HG03196 (cell line): ENCODE data around the gene OR10A3.
A peak's percentile ranks its signal among the peaks of the same experiment; 100 is the strongest.

Experiments used
- ATAC-seq: cut with Tn5 transposase; IDR thresholded peaks from one replicate; pipeline ENCODE4 v1.9.1; 2021; ENCODE audit not compliant: unreplicated experiment

Gene OR10A3

DNA sequence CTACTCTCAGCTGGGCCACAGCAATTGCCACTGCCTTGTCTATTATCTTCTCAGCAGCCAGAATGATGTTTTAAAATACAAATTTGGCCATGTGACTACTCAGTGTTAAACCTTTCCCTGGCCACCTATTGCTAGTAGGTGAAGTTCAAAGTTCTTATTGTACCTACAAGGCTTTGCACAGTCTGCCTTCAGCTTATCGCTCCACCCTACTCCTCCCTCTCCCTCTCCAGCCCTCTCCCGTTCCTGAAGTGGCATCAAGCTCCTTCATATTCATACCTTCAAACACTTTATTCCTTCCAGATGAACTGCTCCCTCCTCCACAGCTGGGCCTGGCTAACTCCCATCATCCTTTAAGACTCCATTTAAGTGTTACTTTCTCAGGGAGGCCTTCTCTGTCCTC is 47.7 kb downstream of the OR10A3 start:
- no peak for ATAC-seq

- peak; percentile 53 for ATAC-seq
Measured at GRCh38 chr11:7892840-7893254, 48.7 kb downstream of the OR10A3 start.

GRCh38 chr11:7892059-7892699 is 49.3 kb downstream of the OR10A3 start:
- ATAC-seq = peak; percentile 40

DNA sequence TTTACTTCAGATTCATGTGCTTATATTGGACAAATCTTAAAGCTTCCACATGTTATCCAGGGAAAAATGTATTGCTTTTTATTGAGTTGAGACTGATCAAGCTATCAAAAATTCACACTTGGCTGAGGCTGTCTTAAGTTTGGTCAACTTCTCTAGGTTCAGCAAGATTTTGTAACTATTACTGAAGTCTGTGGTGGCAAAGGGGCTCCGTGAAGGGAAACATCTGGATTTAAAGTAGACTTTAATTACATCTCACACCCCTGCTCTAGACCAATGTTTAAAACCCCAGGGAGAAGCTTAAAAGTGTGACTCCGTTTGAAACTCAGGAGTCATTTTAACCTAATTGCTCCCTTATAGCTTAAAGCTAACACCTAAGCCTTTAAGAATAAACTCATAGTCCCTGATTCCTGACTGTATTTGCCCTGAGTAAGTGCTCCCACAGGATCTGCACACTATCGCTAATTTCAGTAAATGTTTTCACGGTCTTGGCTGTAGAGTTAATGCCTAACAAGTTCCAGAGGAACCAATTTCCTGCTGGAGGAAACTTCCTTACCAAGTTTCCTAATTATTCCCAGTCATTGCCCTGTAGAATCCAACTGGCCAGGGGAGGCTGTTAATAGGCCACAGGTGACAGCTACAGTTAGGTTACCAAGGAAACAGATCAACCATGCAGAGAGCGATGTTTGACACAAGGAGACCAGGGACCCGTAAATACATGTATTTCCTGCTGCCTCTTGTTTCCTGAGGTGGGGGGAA is 50.9 kb downstream of the OR10A3 start:
- ATAC-seq = no peak

DNA sequence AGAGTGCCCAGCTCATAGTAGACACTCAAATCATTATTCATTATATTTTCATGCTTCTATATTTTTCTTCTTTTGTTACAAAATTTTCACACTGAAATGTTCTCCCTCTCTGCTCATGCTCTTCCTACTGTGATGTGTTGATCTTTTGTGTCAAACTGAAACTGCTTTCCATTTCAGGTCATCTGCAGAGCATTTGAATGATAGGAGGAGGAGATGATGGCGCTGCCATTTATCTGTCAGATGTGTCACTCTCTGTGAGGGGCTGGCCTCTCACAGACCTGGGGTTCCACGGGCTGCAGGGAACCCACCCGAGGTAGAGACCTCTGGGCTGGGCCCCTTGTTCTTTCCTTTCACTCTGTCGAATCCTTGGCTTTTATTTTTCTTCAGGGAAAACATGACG is 51.5 kb downstream of the OR10A3 start:
- ATAC-seq = no peak
